Measurements from ENCODE around the gene VAMP1.
"Not testable (repeated sequence)": the region's sequence is repeated elsewhere in the genome, so short reads cannot be mapped to it uniquely, and the experiment has no call there.

The VAMP1 gene

GRCh38 chr12:6451348-6452244 lies 18.9 kb downstream of the VAMP1 start, which contains the start of gene TAPBPL:
Gene TAPBPL, plus strand, starts transcription at chr12:6452042. Its CDS starts 207 bp downstream, at chr12:6452249.
- DNase-seq (ENCODE audit: low read depth in 2 of 2, low spot score in 1 of 2), result peak in 1 of 2 donors; percentile 60

DNA sequence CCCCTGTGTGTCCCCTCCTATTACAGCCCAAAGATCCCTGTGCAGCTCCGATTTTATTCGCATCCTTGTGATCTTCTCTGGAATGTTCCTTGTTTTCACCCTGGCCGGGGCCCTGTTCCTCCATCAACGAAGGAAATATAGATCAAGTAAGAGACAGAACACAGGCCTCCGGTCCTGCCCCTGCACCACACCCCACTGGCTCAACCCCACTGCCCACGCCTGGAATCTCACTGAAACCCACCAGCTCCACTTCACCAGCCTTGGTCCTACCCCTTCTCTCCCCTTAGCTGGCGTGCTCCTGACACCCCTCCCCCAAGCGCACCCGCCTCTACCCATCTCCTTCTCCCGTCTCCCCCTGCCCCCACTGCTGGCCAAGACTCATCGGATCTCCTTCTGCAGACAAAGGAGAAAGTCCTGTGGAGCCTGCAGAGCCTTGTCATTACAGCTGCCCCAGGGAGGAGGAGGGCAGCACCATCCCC lies 19.6 kb downstream of the VAMP1 start:
- no peak for DNase-seq (ENCODE audit: low read depth in 2 of 2, low spot score in 1 of 2)

- DNase-seq (ENCODE audit: low read depth in 2 of 2, low spot score in 1 of 2), result no peak
Observed at GRCh38 chr12:6450091-6450868, 20.2 kb downstream of the VAMP1 start.

- DNase-seq (ENCODE audit: low read depth in 2 of 2, low spot score in 1 of 2), result no peak
Observed at GRCh38 chr12:6444704-6445688, 25.5 kb downstream of the VAMP1 start, which contains the start of gene CD27. Gene CD27, plus strand, starts transcription at chr12:6444955. Its CDS starts 141 bp downstream, at chr12:6445096.

DNA sequence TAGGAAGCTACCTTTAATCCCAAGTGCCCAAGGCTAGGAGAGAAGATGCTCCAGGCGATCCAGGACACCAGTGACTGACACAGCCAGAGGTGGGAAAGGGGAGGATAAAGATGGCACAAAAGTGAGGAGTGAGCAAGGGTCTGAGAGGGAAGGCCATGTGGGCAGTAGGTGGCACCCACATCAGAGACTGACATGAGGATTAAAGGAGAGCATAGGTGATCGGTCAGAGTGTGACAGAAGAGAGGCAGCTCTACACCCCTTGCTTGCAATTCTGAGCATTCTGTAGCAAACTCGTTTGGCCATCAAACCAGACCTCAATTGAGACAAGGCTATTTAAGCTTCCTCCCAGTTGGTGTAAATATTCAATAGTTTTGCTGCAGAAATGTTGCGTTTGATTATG lies 26.4 kb downstream of the VAMP1 start:
- DNase-seq (ENCODE audit: low read depth in 2 of 2, low spot score in 1 of 2), result no peak

DNA sequence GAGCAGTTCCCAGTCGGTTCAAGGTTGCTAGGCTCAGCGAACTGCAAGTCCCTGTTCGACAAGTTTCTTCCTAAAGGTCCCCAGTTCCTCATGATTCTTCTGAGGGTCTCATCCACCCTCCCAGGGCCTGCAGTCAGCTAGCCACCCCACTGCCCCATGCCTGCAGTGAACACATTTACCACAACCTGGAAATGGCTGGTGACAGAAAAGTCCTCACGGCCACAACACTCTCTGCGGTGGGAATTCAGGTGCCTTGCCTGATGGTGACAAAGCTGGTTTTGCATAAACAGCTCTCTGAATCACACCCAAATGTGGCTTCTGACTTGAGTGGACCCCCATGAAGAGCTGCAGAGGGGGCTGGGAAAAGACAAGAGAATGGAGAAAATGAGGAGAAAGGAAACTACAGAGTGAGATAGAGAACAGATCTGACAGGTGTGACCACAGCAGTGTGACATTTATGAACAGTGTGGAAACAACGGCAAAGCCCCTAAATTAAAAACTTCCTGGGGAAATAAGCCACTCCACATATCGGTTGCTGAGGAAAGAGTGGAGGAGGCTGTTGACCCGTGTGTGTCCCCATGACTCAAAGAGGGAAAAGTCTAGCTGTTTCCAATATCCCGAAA lies 27.0 kb downstream of the VAMP1 start:
- no peak for DNase-seq (ENCODE audit: low read depth in 2 of 2, low spot score in 1 of 2)

GRCh38 chr12:6442836-6443235 lies 27.6 kb downstream of the VAMP1 start:
- no peak for DNase-seq (ENCODE audit: low read depth in 2 of 2, low spot score in 1 of 2)

DNA sequence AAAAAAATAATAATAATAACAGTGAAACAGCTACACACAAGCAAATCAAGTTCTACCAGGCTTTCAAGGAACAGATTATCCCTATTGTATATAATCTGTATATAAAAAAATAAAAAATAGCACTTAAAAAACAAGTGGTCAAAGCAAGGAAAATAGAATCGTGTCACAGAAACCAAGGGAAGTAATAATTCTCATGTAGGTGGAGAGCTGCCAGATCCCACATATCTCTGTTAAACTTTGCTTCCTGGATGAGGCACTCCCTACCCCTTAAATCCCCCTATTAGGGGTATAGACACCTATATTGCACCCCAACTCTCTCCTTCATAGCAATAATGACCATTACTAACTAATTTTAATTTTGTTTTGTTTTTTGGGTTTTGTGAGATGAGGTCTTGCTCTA lies 30.1 kb downstream of the VAMP1 start:
- no peak for DNase-seq (ENCODE audit: low read depth in 2 of 2, low spot score in 1 of 2)

- DNase-seq (ENCODE audit: low read depth in 2 of 2, low spot score in 1 of 2), result no peak
Observed at GRCh38 chr12:6438345-6438744, 32.1 kb downstream of the VAMP1 start.

DNA sequence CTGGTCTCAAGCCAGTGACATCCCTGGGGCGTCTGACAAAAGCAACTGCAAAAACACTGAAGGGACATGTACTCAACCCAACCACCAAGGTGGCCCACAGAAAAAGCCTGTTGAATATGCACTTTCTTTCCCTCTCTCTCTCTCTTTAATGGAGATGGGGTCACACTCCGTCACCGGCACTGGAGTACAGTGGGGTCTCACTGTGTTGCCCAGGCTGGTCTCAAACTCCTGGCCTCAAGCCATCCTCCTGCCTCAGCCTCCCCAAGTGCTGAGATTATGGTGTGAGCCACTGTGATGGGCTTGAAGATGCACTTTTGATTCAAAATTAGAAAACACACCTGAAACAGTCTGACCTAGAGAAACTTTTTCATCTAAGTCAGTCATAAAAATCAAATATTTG lies 32.9 kb downstream of the VAMP1 start:
- no peak for DNase-seq (ENCODE audit: low read depth in 2 of 2, low spot score in 1 of 2)

- no peak for DNase-seq (ENCODE audit: low read depth in 2 of 2, low spot score in 1 of 2)
Observed at GRCh38 chr12:6435961-6436715, 34.3 kb downstream of the VAMP1 start.

- no peak for DNase-seq (ENCODE audit: low read depth in 2 of 2, low spot score in 1 of 2)
Observed at GRCh38 chr12:6434205-6435140, 36.0 kb downstream of the VAMP1 start.

DNA sequence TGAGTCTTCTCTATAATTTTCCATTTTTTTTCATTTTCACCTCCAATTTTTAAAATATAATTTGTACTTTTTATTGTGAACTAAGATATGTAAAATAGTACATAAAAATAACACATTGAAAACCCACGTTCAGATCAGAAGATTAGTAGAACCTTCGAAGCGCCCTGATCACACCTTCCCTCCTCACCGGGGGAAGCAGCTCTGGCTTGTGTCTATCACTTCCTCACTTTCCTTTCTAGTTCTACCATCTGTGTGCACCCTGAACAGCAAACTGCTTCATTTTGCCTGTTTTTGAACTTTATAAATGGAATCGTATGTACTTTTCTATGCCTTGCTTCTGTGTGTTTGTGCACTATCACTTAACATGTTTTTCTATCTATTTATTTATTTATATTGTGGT lies 37.5 kb downstream of the VAMP1 start:
- DNase-seq (ENCODE audit: low read depth in 2 of 2, low spot score in 1 of 2), result no peak

DNA sequence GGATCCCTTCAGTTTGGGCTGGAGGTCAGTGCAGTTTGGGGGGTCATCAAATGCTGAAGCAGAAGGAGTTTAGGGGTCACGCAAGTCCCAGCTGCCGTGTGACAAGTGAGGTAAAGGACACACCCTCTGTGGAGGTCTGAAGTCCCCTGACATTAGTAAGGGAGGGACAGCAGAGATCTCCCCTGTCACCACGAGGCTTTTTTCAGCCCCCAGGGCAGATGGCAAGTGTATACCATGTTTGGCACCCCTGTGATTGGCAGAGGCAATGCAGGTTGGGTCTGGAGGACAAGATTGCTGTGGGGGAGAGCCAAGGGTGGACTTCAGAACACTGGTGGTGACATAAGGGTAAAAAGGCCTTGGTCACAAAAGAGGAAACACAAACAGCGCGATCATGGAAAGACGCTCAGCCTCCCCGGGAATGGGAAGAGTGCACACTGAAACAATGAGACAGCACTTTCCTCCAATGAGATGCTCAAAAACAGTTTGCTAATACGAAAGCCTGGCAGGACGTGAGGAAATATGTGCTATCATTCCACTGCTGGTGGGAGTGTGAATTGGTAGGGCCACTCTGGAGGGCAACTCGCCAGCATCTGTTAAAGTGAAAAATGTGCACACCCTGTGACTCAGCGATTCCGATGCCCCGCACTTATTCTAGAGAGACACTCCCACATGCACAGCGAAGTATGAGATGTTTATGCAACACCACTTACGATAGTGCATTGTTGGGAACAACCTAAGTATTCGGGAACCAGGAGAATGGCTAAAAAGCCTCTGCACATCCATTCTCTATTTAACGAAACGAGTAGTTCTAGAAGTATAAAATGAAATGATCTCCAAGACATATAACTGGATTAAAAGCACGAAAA lies 40.1 kb downstream of the VAMP1 start:
- no peak for DNase-seq (ENCODE audit: low read depth in 2 of 2, low spot score in 1 of 2)

- DNase-seq (ENCODE audit: low read depth in 2 of 2, low spot score in 1 of 2), result no peak
Observed at GRCh38 chr12:6428326-6428725, 42.2 kb downstream of the VAMP1 start.

DNA sequence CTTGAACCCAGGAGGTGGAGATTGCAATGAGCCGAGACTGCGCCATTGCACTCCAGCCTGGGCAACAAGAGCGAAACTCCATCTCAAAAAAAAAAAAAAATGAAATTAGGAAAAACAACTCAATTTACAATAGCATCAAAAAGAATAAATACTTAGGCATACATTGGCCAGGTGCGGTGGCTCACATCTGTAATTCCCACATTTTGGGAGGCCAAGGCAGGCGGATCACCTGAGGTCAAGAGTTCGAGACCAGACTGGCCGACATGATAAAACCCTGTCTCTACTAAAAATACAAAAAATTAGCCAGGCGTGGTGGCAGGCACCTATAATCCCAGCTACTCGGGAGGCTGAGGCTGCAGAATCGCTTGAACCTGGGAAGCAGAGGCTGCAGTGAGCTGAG lies 42.7 kb downstream of the VAMP1 start:
- DNase-seq (ENCODE audit: low read depth in 2 of 2, low spot score in 1 of 2), result not testable (repeated sequence)

- DNase-seq (ENCODE audit: low read depth in 2 of 2, low spot score in 1 of 2), result peak; percentile 59 to 69
Observed at GRCh38 chr12:6426882-6427671, 43.4 kb downstream of the VAMP1 start.

Data from stimulated activated CD8-positive, alpha-beta memory T cell treated with anti-CD3 and anti-CD28 coated beads, Interleukin-4, amount 100 ng/mL, for 1 hour (primary cell).